GM21619 (cell line): ENCODE results near the gene GOLGA6D.
"Not testable (repeated sequence)": the region's sequence is repeated elsewhere in the genome, so short reads cannot be mapped to it uniquely, and the experiment has no call there.

ENCODE experiments used
- ATAC-seq: cut with Tn5 transposase; IDR thresholded peaks from one replicate; pipeline ENCODE4 v1.9.1; 2021; ENCODE audit not compliant: unreplicated experiment

Gene GOLGA6D

GRCh38 chr15:75275617-75276016 is 7.0 kb upstream of the GOLGA6D start:
- not testable (repeated sequence) for ATAC-seq

DNA sequence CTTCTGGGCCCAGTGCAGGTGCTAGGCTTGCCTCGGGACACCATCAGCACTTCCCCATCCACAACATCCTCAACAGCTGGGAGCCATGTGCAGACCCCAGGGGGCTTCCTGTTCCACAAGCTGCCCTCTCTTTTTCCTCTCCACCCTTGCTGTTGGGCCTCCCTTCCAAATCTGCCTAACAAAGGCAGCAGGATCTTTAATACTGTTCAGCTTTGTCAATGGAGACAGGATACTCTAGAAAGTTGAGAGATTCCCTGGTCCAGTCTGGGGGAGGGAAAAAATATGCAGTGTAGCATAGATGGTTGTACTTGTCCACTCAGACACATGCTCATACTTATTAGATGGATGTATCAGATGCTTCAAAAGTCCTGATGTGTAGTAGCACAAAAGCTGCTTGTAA is 4.1 kb upstream of the GOLGA6D start:
- not testable (repeated sequence) for ATAC-seq

DNA sequence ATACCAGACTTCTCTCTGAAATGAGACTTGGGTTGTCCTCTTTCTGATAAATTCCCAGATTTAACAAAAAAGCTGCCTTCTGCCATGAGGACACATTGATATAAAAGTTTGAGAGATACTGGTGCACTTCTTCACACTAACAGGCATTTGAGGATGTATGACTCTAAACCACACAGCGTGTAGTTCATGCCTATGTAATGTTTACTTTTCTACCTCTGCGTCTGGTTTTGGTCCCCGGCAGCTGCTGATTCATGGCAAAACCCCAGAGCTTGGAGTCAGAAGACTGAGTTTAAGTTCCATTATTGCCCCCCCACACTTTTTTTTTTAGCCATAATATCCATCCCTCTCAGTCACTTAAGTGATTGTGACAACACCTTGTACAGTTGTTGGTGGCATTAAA is 1.5 kb downstream of the GOLGA6D start:
- not testable (repeated sequence) for ATAC-seq

DNA sequence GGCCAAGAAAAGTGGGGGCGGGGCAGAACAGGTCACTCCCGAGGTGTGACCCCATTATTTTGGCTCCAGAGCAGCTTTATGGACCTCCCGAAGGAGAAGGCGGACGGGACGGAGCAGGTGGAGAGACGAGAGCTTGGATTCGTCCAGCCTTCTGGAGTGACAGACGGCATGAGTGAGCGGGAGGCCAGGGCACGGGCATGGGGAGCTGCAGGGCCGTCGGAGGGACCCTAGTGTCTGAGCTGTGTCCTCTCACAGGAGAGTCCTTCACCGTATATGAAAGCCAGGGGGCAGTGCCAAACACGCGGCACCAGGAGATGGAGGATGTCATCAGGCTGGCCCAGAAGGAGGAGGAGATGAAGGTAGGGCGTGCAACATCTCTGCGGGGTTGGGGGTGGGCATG is 11.0 kb downstream of the GOLGA6D start:
- not testable (repeated sequence) for ATAC-seq

GRCh38 chr15:75298541-75299310 is 16.1 kb downstream of the GOLGA6D start:
- not testable (repeated sequence) for ATAC-seq

DNA sequence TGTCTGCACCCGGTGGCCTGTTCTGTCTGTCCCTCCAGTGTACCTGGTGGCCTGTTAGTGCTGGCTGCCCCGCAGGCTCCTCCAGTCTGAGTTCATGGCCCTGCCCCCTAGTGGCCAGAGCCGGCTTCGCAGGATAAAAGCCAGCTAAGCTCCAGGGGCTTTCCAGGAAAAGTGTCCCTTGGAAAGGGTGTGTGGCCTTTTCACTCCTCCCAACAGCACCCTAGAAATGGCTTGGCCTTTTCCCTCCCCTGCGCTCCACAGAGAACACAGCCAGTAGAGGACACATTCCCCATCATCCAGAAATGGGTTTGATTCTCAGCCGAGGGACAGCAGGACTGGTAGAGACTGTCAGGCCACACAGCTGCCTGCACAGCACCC is 16.7 kb downstream of the GOLGA6D start:
- not testable (repeated sequence) for ATAC-seq

DNA sequence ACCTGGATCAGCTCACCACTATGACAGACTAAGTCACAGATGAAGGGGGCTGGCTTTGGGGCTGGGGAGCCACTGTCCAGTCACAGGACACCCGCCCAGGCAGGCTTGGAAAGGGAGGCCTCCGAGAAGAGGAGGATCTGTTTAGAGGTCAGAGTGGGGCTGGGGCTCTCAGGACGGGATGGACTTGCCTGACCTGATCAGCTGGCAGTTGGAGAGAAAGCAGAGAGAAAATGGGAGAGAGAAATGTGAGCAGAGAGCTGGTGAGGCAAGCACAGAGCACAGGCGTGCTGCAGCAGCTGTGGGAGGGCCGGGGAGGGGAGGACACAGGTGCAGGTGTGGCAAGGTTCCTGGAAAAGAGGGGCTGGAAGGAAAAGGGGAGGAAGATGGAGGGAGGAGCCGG is 17.4 kb downstream of the GOLGA6D start:
- not testable (repeated sequence) for ATAC-seq

DNA sequence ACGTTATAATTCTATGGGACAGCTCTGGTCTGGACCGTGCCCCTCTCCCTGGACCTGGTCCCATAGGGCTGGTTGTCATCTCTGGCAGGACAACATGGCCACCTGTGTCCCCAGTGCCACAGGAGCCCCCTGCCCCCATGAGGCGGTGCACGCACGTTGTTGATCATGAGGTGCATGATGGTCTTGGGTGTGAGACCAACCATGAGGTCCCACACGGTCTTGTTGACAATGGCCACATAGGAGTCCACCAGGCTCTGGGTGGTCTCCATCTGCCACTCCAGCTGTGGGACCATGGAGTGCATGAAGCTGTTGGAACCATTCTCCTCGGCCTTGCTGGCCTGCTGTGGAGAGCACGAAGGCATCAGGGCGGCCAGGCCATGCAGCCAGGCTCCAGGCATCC is 19.7 kb downstream of the GOLGA6D start:
- ATAC-seq, result no peak

- ATAC-seq, result not testable (repeated sequence)
Observed at GRCh38 chr15:75302753-75303152, 20.1 kb downstream of the GOLGA6D start.

GRCh38 chr15:75306188-75306587 is 23.6 kb downstream of the GOLGA6D start:
- no peak for ATAC-seq

GRCh38 chr15:75307778-75308390 is 25.2 kb downstream of the GOLGA6D start:
- no peak for ATAC-seq

DNA sequence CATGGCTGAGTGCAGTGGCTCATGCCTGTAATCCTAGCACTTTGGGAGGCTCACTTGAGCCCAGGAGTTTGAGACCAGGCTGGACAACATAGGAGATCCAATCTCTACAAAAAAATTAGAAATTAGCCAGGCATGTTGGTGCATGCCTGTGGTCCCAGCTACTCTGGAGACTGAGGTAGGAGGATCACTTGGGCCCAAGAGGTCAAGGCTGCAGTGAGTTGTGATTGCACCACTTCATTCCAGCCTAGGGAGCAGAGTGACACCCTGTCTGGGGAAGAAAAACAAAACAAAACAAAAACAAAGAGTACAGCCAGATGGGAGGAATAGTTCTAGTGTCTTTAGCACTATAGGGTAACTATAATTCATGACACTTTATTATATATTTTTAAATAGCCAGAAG is 27.1 kb downstream of the GOLGA6D start:
- ATAC-seq, result no peak

DNA sequence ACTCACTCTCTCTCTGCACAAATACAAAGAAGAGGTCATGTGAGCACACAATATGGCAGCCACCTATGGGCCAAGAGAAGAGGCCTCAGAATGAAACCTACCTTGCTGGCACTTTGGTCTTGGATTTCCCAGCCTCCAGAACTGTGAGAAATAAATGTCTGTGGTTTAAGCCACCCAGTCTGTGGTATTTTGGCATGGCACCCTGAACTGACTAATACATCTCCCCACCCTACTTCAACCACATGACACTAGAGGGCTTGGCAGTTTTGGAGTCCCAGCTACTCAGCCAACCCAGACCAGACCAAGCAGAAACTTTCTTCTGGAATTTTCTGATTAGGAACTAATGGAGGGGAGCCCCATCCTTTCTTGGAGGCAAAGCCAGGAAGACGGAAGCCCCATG is 29.9 kb downstream of the GOLGA6D start:
- ATAC-seq, result not testable (repeated sequence)

DNA sequence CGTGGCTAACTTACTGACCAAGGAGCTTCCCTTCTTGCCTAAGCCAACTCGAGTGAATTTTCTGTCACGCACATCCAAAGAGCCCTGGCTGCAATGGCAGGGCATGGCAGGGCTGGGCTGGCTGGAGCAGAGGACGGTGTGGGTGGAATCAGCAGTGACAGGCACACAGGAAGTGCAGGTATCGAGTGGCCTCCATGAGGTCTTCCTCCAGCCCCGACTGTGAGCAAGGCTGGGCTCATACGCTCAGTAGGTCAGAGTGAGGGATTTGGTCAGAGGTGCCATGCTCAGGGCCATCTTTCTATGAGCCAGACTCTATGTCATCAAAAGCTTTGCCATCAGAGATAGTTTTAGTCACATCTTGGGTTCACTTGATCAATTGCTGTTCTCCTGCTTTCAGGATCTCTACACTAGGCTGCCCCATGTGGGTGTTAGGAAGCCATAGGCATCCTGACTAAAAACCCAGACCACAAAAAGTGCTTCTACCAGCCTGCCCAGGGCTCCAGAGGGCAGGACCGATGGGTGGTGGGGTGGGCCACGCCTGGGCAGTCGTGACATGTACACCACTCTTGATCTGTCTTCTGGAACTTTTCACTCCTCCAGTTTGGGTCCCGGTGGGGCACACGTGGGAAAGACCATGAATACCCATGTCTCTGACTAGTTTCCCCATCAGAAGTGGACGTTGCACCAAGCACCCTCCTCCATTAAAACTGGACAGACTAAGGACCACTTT is 30.6 kb downstream of the GOLGA6D start:
- ATAC-seq, result no peak

- ATAC-seq, result no peak
Observed at GRCh38 chr15:75314552-75315290, 32.1 kb downstream of the GOLGA6D start.

DNA sequence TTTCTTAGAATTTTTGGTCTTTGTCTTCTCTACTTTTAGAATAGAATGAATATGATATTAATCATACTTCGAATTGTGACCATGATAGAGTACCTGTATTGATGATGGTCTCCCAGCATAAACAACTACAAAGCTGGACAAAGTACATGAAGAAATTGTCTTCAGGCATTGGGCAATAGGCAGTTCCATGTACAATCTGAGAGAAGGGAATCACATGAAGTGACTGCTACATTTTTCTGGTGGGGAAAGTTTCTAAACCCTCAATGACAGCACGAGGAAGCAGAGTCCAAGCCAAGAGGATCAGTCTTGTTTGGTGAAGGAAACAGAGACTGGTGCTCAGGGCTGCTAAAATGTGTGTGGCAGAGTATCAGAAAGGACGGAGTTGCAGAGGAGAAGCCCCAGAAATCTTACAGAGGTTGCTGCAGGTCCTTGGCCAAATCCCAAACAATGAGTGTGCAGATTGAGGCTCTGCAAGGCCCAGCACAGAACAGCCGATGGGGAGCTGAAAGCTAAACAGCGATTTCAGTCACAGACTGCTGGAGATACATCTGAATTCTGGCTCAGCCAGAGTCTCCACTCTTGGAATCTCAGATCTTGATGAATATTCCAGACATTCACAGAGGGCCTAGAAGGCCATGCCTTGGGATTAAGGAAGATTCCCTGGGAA is 36.7 kb downstream of the GOLGA6D start:
- not testable (repeated sequence) for ATAC-seq

- ATAC-seq, result no peak
Observed at GRCh38 chr15:75321711-75322110, 39.1 kb downstream of the GOLGA6D start.

DNA sequence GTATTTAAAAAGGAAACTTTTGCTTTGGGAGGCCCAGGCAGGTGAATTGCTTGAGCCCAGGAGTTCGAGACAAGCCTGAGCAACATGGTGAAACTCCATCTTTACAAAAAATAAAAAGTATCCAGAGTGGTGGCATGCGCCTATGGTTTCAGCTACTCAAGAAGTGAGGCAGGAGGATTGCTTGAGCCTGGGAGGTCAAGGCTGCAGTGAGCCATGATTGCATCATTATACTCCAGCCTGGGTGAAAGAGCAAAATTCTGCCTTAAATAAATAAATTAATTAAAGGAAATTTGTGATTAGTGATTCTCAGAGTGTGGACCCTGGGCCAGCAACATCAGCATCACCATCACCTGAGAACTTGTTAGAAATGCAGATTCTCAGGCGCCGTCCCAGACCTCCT is 43.3 kb downstream of the GOLGA6D start:
- no peak for ATAC-seq

- no peak for ATAC-seq
Observed at GRCh38 chr15:75327005-75327404, 44.4 kb downstream of the GOLGA6D start.

- no peak for ATAC-seq
Observed at GRCh38 chr15:75327491-75327890, 44.9 kb downstream of the GOLGA6D start.
